HG02840 (cell line): ENCODE data around the gene ERICH4.

ENCODE experiments used
- ATAC-seq: cut with Tn5 transposase; IDR thresholded peaks from one replicate; pipeline ENCODE4 v1.9.1; 2021; ENCODE audit warnings: mild to moderate bottlenecking, moderate library complexity, moderate number of reproducible peaks; ENCODE audit not compliant: unreplicated experiment, low FRiP score

The ERICH4 gene

GRCh38 chr19:41413947-41414346 lies 29.0 kb upstream of the ERICH4 start:
- no peak for ATAC-seq

GRCh38 chr19:41414461-41414860 lies 28.5 kb upstream of the ERICH4 start:
- no peak for ATAC-seq

- no peak for ATAC-seq
These were observed 27.8 kb upstream of the ERICH4 start for GRCh38 chr19:41415154-41415571.

- ATAC-seq = no peak
These were observed 26.7 kb upstream of the ERICH4 start for GRCh38 chr19:41416194-41416674.

GRCh38 chr19:41420101-41420880 lies 22.7 kb upstream of the ERICH4 start:
- ATAC-seq = no peak

- ATAC-seq = no peak
These were observed 21.6 kb upstream of the ERICH4 start for GRCh38 chr19:41421314-41421713.

- ATAC-seq = no peak
These were observed 21.0 kb upstream of the ERICH4 start for GRCh38 chr19:41421973-41422372.

GRCh38 chr19:41422456-41422855 lies 20.5 kb upstream of the ERICH4 start:
- ATAC-seq = no peak

GRCh38 chr19:41422955-41423354 lies 20.0 kb upstream of the ERICH4 start:
- no peak for ATAC-seq

- no peak for ATAC-seq
These were observed 18.4 kb upstream of the ERICH4 start for GRCh38 chr19:41424335-41425173.

GRCh38 chr19:41425174-41426115 lies 17.5 kb upstream of the ERICH4 start:
- no peak for ATAC-seq

- no peak for ATAC-seq
These were observed 16.7 kb upstream of the ERICH4 start for GRCh38 chr19:41426116-41426841.

GRCh38 chr19:41426952-41427646 lies 15.9 kb upstream of the ERICH4 start, which contains the start of gene B3GNT8:
Gene B3GNT8, minus strand, starts transcription at chr19:41427374. Its CDS starts 596 bp downstream, at chr19:41426778.
- no peak for ATAC-seq

- ATAC-seq = no peak
These were observed 15.1 kb upstream of the ERICH4 start for GRCh38 chr19:41427647-41428480.

- no peak for ATAC-seq
These were observed 14.5 kb upstream of the ERICH4 start for GRCh38 chr19:41428481-41428859.

GRCh38 chr19:41430922-41431321 lies 12.0 kb upstream of the ERICH4 start:
- ATAC-seq = no peak

- no peak for ATAC-seq
These were observed 11.2 kb upstream of the ERICH4 start for GRCh38 chr19:41431426-41432386.
